GM12891 (cell line): Measurements from ENCODE around the gene CBARP.

Experiments used
- DNase-seq: peaks from one replicate; pipeline ENCODE4 v3.0.0; 2011; ENCODE audit warnings: low spot score; ENCODE audit not compliant: insufficient read length
- FAIRE-seq: peaks from 2 replicates; lab custom pipeline; 2011; peaks lifted over from hg19 to GRCh38; lab: Jason Lieb, UNC
- PAX5 ChIP-seq: IDR thresholded peaks from 2 replicates; pipeline ENCODE4 v1.6.1; 2011; ENCODE audit warnings: low read length, moderate library complexity, mild to moderate bottlenecking; ENCODE audit not compliant: insufficient read depth, severe bottlenecking
- POLR2A ChIP-seq: IDR thresholded peaks from 2 replicates; pipeline ENCODE4 v1.6.1; 2011; ENCODE audit warnings: low read depth, low read length, control low read depth
- POLR2AphosphoS5 ChIP-seq: IDR thresholded peaks from 2 replicates; pipeline ENCODE4 v1.6.1; 2011; ENCODE audit warnings: low read depth, low read length, control low read depth
- POU2F2 ChIP-seq: IDR thresholded peaks from 2 replicates; pipeline ENCODE4 v1.6.1; 2011; ENCODE audit warnings: low read depth, mild to moderate bottlenecking, control low read depth, low read length, moderate library complexity
- SPI1 ChIP-seq: IDR thresholded peaks from 2 replicates; pipeline ENCODE4 v1.6.1; 2011; ENCODE audit warnings: low read depth, low read length, control low read depth
- TAF1 ChIP-seq: IDR thresholded peaks from 2 replicates; pipeline ENCODE4 v1.6.1; 2011; ENCODE audit warnings: low read depth, low read length, control low read depth

Gene CBARP

GRCh38 chr19:1181606-1182005, 56.2 kb downstream of the CBARP start:
- FAIRE-seq = no peak
- TF ChIP-seq PAX5 = no peak
- no peak for TF ChIP-seq TAF1
- no peak for TF ChIP-seq POU2F2
- TF ChIP-seq POLR2AphosphoS5 = no peak
- no peak for TF ChIP-seq SPI1
- TF ChIP-seq POLR2A = no peak
- no peak for DNase-seq
